Keratinocyte (primary cell): Measurements from ENCODE around the gene SBNO2. TPM values are rescaled to one million over a fixed set of nuclear protein-coding genes. Genes with fewer than 3 reads are reported as not detected.

ENCODE experiments used
- DNase-seq: peaks from one replicate; pipeline ENCODE4 v3.0.0-alpha.2; 2011; ENCODE audit warnings: low read depth, missing footprints, low spot score
- FAIRE-seq: peaks from 2 replicates; lab custom pipeline; 2011; peaks lifted over from hg19 to GRCh38; lab: Jason Lieb, UNC
- H2AFZ ChIP-seq: 2 replicates; pipeline ENCODE4 v1.6.0; 2012; ENCODE audit warnings: low read length, control low read depth, inconsistent platforms; ENCODE audit not compliant: control insufficient read depth
- H3K27ac ChIP-seq: 2 replicates; pipeline ENCODE4 v1.5.1; 2011; ENCODE audit warnings: low read length; ENCODE audit not compliant: control insufficient read depth, insufficient read depth
- H3K27me3 ChIP-seq: 3 replicates; pipeline ENCODE4 v1.6.0; 2011; ENCODE audit warnings: low read length; ENCODE audit not compliant: control insufficient read depth, insufficient read depth; ENCODE audit errors: extremely low read depth
- H3K36me3 ChIP-seq, 2 experiments: 2 replicates in 1 of 2; 3 replicates in 1 of 2; pipeline ENCODE4 v1.5.1; 2011; ENCODE audit warnings: low read length in 2 of 2, mild to moderate bottlenecking in 1 of 2; ENCODE audit not compliant: control insufficient read depth in 2 of 2, insufficient read depth in 2 of 2; ENCODE audit errors: extremely low read depth in 1 of 2
- H3K4me1 ChIP-seq: 3 replicates; pipeline ENCODE4 v1.5.1; 2011; ENCODE audit warnings: low read length; ENCODE audit not compliant: control insufficient read depth, insufficient read depth; ENCODE audit errors: extremely low read depth
- H3K4me2 ChIP-seq: 3 replicates; pipeline ENCODE4 v1.6.0; 2011; ENCODE audit warnings: low read depth, low read length; ENCODE audit not compliant: control insufficient read depth, insufficient read depth; ENCODE audit errors: extremely low read depth
- H3K4me3 ChIP-seq, 3 experiments: fragments of 200-600 bp in 1 of 3; sonication (generic) in 1 of 3; 2 replicates in 2 of 3; 3 replicates in 1 of 3; pipeline ENCODE4 v1.5.1; 2011 to 2016; ENCODE audit warnings: low read length in 3 of 3, mild to moderate bottlenecking in 3 of 3, control low read depth in 2 of 3, inconsistent platforms in 1 of 3, low read depth in 1 of 3, mixed read lengths in 1 of 3, mixed run types in 1 of 3, moderate library complexity in 1 of 3; ENCODE audit not compliant: control insufficient read depth in 2 of 3, insufficient read depth in 2 of 3; ENCODE audit errors: extremely low read depth in 1 of 3
- H3K79me2 ChIP-seq: 2 replicates; pipeline ENCODE4 v1.6.0; 2012; ENCODE audit warnings: low read length; ENCODE audit not compliant: control insufficient read depth, insufficient read depth
- H3K9ac ChIP-seq: 3 replicates; pipeline ENCODE4 v1.6.0; 2011; ENCODE audit warnings: low read length; ENCODE audit not compliant: control insufficient read depth, insufficient read depth; ENCODE audit errors: extremely low read depth
- H3K9me1 ChIP-seq: 3 replicates; pipeline ENCODE4 v1.6.0; 2011; ENCODE audit warnings: low read length; ENCODE audit not compliant: control insufficient read depth, insufficient read depth; ENCODE audit errors: extremely low read depth
- H3K9me3 ChIP-seq: 2 replicates; pipeline ENCODE4 v1.5.1; 2012; ENCODE audit warnings: low read depth, low read length; ENCODE audit not compliant: control insufficient read depth
- H4K20me1 ChIP-seq: 3 replicates; pipeline ENCODE4 v1.6.0; 2011; ENCODE audit warnings: low read length; ENCODE audit not compliant: control insufficient read depth, insufficient read depth; ENCODE audit errors: extremely low read depth
- EZH2 ChIP-seq: IDR thresholded peaks from one replicate; pipeline ENCODE4 v1.6.1; 2012; ENCODE audit warnings: inconsistent platforms, mild to moderate bottlenecking, low read length, moderate library complexity
- dilution Hi-C: fragments of 300-500 bp; cut with MboI; formaldehyde crosslinking; loops from one replicate; pipeline ENCODE4 v1.7.0; 2020; ENCODE audit warnings: low sequenced_read_pairs; ENCODE audit not compliant: extremely low pct_ligation_motif_present
- polyA plus RNA-seq, 5 experiments: library from polyadenylated mRNA; depleted of rRNA in 3 of 5; stranded (reverse) in 3 of 5; stranded (forward) in 1 of 5; unstranded in 1 of 5; fragments of >200 nt; gene quantifications; 1 replicate in 1 of 5; 2 replicates in 3 of 5; 3 replicates in 1 of 5; pipeline versions ENCODE4 v1.2.1 to v1.2.3, GENCODE V29; 2011 to 2012; ENCODE audit warnings: missing spikeins in 2 of 5, low read depth in 1 of 5, low replicate concordance in 1 of 5
- TF ChIP-seq, protein P1 (sequence below), 3 experiments: IDR thresholded peaks in 1 of 3; conservative IDR thresholded peaks in 1 of 3; optimal IDR thresholded peaks in 1 of 3; 2 replicates in 2 of 3; 3 replicates in 1 of 3; pipeline versions ENCODE3 to v1.5.1; 2011; ENCODE audit warnings: low read length in 3 of 3, mild to moderate bottlenecking in 3 of 3, moderate library complexity in 2 of 3, control low read depth in 1 of 3, inconsistent platforms in 1 of 3; ENCODE audit not compliant: insufficient read depth in 2 of 3; ENCODE audit errors: extremely low read depth in 1 of 3

SBNO2 gene
- polyA plus RNA-seq, 1 donor (not counting 4 experiments of a cell fraction or from before 2014, with no cell fraction given), result 10.9 TPM

DNA sequence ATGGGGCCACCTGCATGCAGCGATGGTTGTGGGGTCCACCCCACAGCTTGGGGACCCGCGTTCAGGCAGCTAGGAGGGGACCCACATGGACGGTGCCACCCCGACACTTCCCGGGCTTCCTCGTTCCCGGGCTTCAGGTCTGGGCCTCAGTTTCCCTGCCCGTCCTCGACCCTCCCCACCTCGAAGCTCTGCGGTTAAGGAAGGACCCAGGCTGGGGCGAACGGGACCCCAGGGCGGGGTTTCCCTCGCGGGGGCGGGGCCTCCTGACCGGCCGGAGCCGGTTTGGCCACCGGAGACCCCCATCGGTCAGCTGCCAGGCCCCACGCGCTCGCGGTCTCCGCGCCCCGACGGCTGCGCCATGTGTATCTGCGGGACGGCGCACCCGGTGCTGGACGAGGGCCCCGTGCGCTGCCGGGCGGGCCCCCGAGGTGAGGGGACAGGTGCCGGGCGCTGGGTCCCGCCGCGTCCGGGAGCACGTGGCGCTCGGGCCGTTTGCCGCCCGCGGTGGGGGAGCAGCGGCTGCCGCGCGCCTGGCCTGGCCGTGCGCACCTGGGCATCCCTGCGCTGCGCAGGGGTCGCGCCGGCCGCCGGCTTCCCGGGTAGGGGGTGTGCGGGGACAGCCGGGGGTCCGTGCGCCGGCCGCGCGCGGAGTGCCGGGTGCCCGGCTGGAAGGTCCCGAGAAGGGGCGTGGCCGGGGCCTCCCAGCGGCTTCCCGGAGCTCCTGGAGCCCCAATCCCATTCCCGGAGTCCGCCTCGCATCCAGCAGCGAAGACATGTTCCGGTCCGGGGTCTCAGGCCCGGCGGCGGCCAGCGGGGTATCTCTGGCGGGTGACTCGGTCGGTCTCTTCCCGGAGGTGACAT, 102.9 kb downstream of the SBNO2 start:
- Histone ChIP-seq H3K4me2 (peak overlapping the region; percentile 54), H3K9me3 (no peaks in the 10 kb centered on the region), H3K27ac (no peak overlapping the region), H3K4me3 (no peak overlapping the region), H3K9ac (no peak overlapping the region), H3K27me3 (peaks cover 20% of the 10 kb centered on the region), H3K9me1 (no peaks in the 10 kb centered on the region), H4K20me1 (no peaks in the 10 kb centered on the region), H3K4me1 (peaks cover 18% of the 10 kb centered on the region), H3K79me2 (no peaks in the 10 kb centered on the region), H3K36me3 (no peaks in the 10 kb centered on the region), H2AFZ (no peak overlapping the region)
- DNase-seq, result no peak
- FAIRE-seq, result no peak
- TF ChIP-seq EZH2, result peak; percentile 47
- TF ChIP-seq, protein P1, sequence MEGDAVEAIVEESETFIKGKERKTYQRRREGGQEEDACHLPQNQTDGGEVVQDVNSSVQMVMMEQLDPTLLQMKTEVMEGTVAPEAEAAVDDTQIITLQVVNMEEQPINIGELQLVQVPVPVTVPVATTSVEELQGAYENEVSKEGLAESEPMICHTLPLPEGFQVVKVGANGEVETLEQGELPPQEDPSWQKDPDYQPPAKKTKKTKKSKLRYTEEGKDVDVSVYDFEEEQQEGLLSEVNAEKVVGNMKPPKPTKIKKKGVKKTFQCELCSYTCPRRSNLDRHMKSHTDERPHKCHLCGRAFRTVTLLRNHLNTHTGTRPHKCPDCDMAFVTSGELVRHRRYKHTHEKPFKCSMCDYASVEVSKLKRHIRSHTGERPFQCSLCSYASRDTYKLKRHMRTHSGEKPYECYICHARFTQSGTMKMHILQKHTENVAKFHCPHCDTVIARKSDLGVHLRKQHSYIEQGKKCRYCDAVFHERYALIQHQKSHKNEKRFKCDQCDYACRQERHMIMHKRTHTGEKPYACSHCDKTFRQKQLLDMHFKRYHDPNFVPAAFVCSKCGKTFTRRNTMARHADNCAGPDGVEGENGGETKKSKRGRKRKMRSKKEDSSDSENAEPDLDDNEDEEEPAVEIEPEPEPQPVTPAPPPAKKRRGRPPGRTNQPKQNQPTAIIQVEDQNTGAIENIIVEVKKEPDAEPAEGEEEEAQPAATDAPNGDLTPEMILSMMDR (optimal IDR thresholded peaks at IDR 0.05 in 1 of 3, IDR thresholded peaks at IDR 0.05 in 1 of 3, conservative IDR thresholded peaks at IDR 0.05 in 1 of 3; ENCODE audit: extremely low read depth in 1 of 3, insufficient read depth in 2 of 3, low read length in 3 of 3), result no peak
- dilution Hi-C loops, result no loop called here

DNA sequence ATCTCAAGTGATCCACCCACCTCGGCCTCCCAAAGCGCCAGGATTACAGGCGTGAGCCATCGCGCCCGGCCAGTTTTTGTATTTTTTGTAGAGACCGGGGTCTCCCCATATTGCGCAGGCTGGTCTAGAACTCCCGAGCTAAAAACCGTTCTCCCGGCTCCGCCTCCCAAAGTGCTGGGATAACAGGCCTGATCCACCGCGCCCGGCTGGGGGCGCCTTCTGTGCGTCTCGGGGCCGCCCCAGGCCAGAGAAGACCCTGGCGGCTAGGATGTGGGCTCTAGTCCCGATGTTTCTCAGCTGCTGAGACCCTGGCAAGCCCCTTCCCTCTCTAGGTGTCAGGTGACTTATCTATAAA, 103.5 kb downstream of the SBNO2 start:
- FAIRE-seq (no peak), DNase-seq (no peak)
- H3K79me2 ChIP-seq, result no peaks in the 10 kb centered on the region
- no peaks in the 10 kb centered on the region for H3K9me1 ChIP-seq
- H3K27me3 ChIP-seq, result peaks cover 20% of the 10 kb centered on the region
- no peaks in the 10 kb centered on the region for H4K20me1 ChIP-seq
- no peaks in the 10 kb centered on the region for H3K36me3 ChIP-seq
- H3K4me2 ChIP-seq, result peak overlapping the region; percentile 16
- no peak overlapping the region for H2AFZ ChIP-seq
- no peak for TF ChIP-seq EZH2
- TF ChIP-seq, protein P1 (optimal IDR thresholded peaks at IDR 0.05 in 1 of 3, IDR thresholded peaks at IDR 0.05 in 1 of 3, conservative IDR thresholded peaks at IDR 0.05 in 1 of 3; ENCODE audit: extremely low read depth in 1 of 3, insufficient read depth in 2 of 3, low read length in 3 of 3), result peak in 1 of 3 experiments; percentile 25
- dilution Hi-C loops, result no loop called here
- no peak overlapping the region for H3K27ac ChIP-seq
- H3K9ac ChIP-seq, result no peak overlapping the region
- H3K4me1 ChIP-seq, result peaks cover 21% of the 10 kb centered on the region
- no peaks in the 10 kb centered on the region for H3K9me3 ChIP-seq
- H3K4me3 ChIP-seq, result no peak overlapping the region
